IMR-90 (cell line): ENCODE measurements around the gene HMX1. TPM values are rescaled to one million over a fixed set of nuclear protein-coding genes. Genes with fewer than 3 reads are reported as not detected.

ENCODE experiments used
- ATAC-seq: fragments of 200-7000 bp; cut with Tn5 transposase; 2 replicates; pipeline ENCODE4 v1.9.1; 2020; ENCODE audit warnings: low read depth, mild to moderate bottlenecking, moderate library complexity
- BruUV-seq: library from RNA; stranded (reverse); fragments of 400-500 nt; replicated peaks from 2 replicates; lab custom pipeline; 2021; lab: Mats Ljungman, UMichigan
- CTCF ChIA-PET: fragments of 300-600 bp; formaldehyde crosslinking; extraction: SDS; loops from one replicate; lab custom pipeline; 2021; ENCODE audit warnings: antibody characterized with exemption; lab: Yijun Ruan, JAX
- POLR2A ChIA-PET: fragments of 300-600 bp; sonication (Branson Sonifier 250); formaldehyde crosslinking; loops from one replicate; lab custom pipeline; 2022; ENCODE audit warnings: antibody characterized with exemption; ENCODE audit not compliant: unreplicated experiment; lab: Charles Lee
- DNase-seq: peaks from one replicate; pipeline ENCODE4 v3.0.0; 2013
- H2AFZ ChIP-seq: replicated peaks from 2 replicates; pipeline ENCODE3; 2013; ENCODE audit warnings: low read length, mild to moderate bottlenecking; ENCODE audit not compliant: poor library complexity
- H2AK5ac ChIP-seq: 2 replicates; pipeline ENCODE4 v1.6.1; 2013; ENCODE audit warnings: low read depth, low read length, inconsistent platforms
- H2AK9ac ChIP-seq: replicated peaks from 2 replicates; pipeline ENCODE3; 2013; ENCODE audit warnings: mild to moderate bottlenecking, low read depth, low read length, moderate library complexity; ENCODE audit not compliant: poor library complexity
- H2BK120ac ChIP-seq: 2 replicates; pipeline ENCODE4 v1.6.1; 2013; ENCODE audit warnings: low read depth, low read length, inconsistent platforms
- H2BK15ac ChIP-seq: 3 replicates; pipeline ENCODE4 v1.6.1; 2013; ENCODE audit warnings: low read depth, low read length, inconsistent platforms
- H2BK20ac ChIP-seq: 2 replicates; pipeline ENCODE4 v1.6.1; 2013; ENCODE audit warnings: low read depth, mild to moderate bottlenecking, inconsistent platforms, low read length, moderate library complexity
- H2BK5ac ChIP-seq: 2 replicates; pipeline ENCODE4 v1.6.1; 2013; ENCODE audit warnings: mild to moderate bottlenecking, low read depth, low read length, inconsistent platforms; ENCODE audit not compliant: poor library complexity, severe bottlenecking
- H3K14ac ChIP-seq: replicated peaks from 2 replicates; pipeline ENCODE4 v1.6.1; 2013; ENCODE audit warnings: low read depth, low read length, inconsistent platforms
- H3K18ac ChIP-seq: 2 replicates; pipeline ENCODE4 v1.6.1; 2013; ENCODE audit warnings: low read depth, low read length, control low read depth
- H3K23ac ChIP-seq: 2 replicates; pipeline ENCODE4 v1.6.1; 2013; ENCODE audit warnings: low read depth, low read length, inconsistent platforms
- H3K27ac ChIP-seq: 2 replicates; pipeline ENCODE4 v1.5.1; 2013; ENCODE audit warnings: mild to moderate bottlenecking, control low read depth, low read length; ENCODE audit not compliant: insufficient read depth
- H3K27me3 ChIP-seq: 2 replicates; pipeline ENCODE4 v1.6.1; 2013; ENCODE audit warnings: low read length; ENCODE audit not compliant: control insufficient read depth, insufficient read depth
- H3K36me3 ChIP-seq: 2 replicates; pipeline ENCODE4 v1.6.1; 2013; ENCODE audit warnings: low read length, mixed read lengths; ENCODE audit not compliant: control insufficient read depth, insufficient read depth
- H3K4ac ChIP-seq: 2 replicates; pipeline ENCODE4 v1.6.1; 2013; ENCODE audit warnings: low read depth, low read length, inconsistent platforms
- H3K4me1 ChIP-seq: 2 replicates; pipeline ENCODE4 v1.6.1; 2013; ENCODE audit warnings: low read length, mixed read lengths; ENCODE audit not compliant: control insufficient read depth, insufficient read depth
- H3K4me2 ChIP-seq: 2 replicates; pipeline ENCODE4 v1.6.1; 2013; ENCODE audit warnings: low read depth, mild to moderate bottlenecking, control low read depth, low read length, moderate library complexity
- H3K4me3 ChIP-seq: 2 replicates; pipeline ENCODE4 v1.5.1; 2013; ENCODE audit warnings: low read depth, mild to moderate bottlenecking, control low read depth, low read length, moderate library complexity; ENCODE audit not compliant: insufficient read depth
- H3K56ac ChIP-seq: 2 replicates; pipeline ENCODE4 v1.6.1; 2013; ENCODE audit warnings: low read length, inconsistent platforms; ENCODE audit not compliant: insufficient read depth; ENCODE audit errors: extremely low read depth
- H3K79me1 ChIP-seq, 2 experiments: 2 replicates each; pipeline ENCODE4 v1.6.1; 2013; ENCODE audit warnings: low read length in 2 of 2, inconsistent platforms in 1 of 2, low read depth in 1 of 2
- H3K9ac ChIP-seq: 2 replicates; pipeline ENCODE4 v1.6.1; 2013; ENCODE audit warnings: low read depth, low read length, control low read depth
- H3K9me1 ChIP-seq: 2 replicates; pipeline ENCODE4 v1.6.1; 2013; ENCODE audit warnings: low read length, inconsistent platforms; ENCODE audit not compliant: insufficient read depth
- H3K9me3 ChIP-seq: 2 replicates; pipeline ENCODE4 v1.6.1; 2013; ENCODE audit warnings: low read length; ENCODE audit not compliant: control insufficient read depth, insufficient read depth
- H4K20me1 ChIP-seq: 2 replicates; pipeline ENCODE4 v1.6.1; 2013; ENCODE audit warnings: low read length, inconsistent platforms; ENCODE audit not compliant: insufficient read depth
- H4K5ac ChIP-seq: 2 replicates; pipeline ENCODE4 v1.6.1; 2013; ENCODE audit warnings: mild to moderate bottlenecking, low read depth, low read length, control low read depth
- H4K8ac ChIP-seq, 2 experiments: 2 replicates each; pipeline ENCODE4 v1.6.1; 2013; ENCODE audit warnings: low read depth in 2 of 2, low read length in 2 of 2, control low read depth in 1 of 2, inconsistent platforms in 1 of 2
- H4K91ac ChIP-seq: 2 replicates; pipeline ENCODE4 v1.6.1; 2013; ENCODE audit warnings: low read depth, low read length, inconsistent platforms; ENCODE audit not compliant: insufficient read depth
- FOS ChIP-seq: fragments of 150-350 bp; IDR thresholded peaks from 2 replicates; pipeline ENCODE4 v1.6.1; 2016; ENCODE audit warnings: low read depth, low read length
- MAFK ChIP-seq: IDR thresholded peaks from 2 replicates; pipeline ENCODE4 v1.6.1; 2012; ENCODE audit warnings: low read depth, low read length, improper control_type of control experiment
- WGBS, 2 experiments: methylation state at CpG; one replicate each; pipeline versions ENCODE4 v1.1.5 to v1.1.7; 2013; ENCODE audit warnings: missing lambda C conversion rate in 2 of 2; ENCODE audit not compliant: insufficient read length in 1 of 2; ENCODE audit errors: extremely low coverage in 2 of 2; 5-methylcytosine and 5-hydroxymethylcytosine counted together
- dilution Hi-C: fragments of 300-500 bp; cut with HindIII; formaldehyde crosslinking; loops from one replicate; pipeline ENCODE4 v1.14.3; 2018; ENCODE audit warnings: low sequenced_read_pairs; ENCODE audit not compliant: unreplicated experiment
- in situ Hi-C: fragments of 300-500 bp; cut with MboI; formaldehyde crosslinking; loops from 3 replicates; pipeline ENCODE4 v1.14.3; 2019; ENCODE audit warnings: low sequenced_read_pairs, inconsistent platforms, mixed read lengths
- intact Hi-C: fragments of 100-400 bp; cut with micrococcal nuclease; formaldehyde crosslinking; loops from 2 replicates; pipeline ENCODE4 v1.10.0; 2022
- polyA plus RNA-seq, 3 experiments: library from polyadenylated mRNA; depleted of rRNA; stranded (reverse); fragments of >200 nt; gene quantifications; 2 replicates each; pipeline ENCODE4 v1.2.3, GENCODE V29; 2012; ENCODE audit warnings: low replicate concordance in 1 of 3
- total RNA-seq: library from RNA; depleted of rRNA; stranded (reverse); fragments of >200 nt; gene quantifications from 2 replicates; pipeline ENCODE4 v1.2.3, GENCODE V29; 2012

The HMX1 gene
- total and polyA plus RNA-seq, 2 of the 4 experiments (the other 2 are of a cell fraction), result not detected

DNA sequence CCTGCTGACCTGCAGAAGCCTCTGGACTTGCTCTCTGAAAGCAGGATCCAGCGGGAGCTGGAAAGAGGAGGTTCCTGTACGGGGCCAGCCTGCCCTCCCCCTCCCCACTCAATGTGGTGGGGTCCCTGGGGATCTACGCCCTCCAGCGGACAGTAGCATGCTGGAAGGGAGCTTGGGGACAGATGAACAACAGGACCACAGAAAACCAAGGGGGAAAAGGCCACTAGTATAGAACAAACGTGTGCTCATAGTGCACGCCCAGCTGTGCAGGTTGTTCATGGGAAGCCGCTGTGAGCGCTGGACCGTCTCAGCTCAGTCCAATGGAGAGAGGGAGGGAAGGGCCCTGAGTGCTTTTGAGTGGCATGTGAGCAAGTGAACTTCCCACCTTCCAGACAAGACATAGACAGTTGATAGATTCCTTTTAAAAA is 15.8 kb downstream of the HMX1 start:
- DNase-seq, result no peak
- Histone ChIP-seq H2AK9ac (no peak overlapping the region), H2BK120ac (no peak overlapping the region), H2AK5ac (no peak overlapping the region), H3K23ac (no peak overlapping the region), H3K27ac (no peak overlapping the region), H4K8ac (no peak overlapping the region), H4K91ac (no peak overlapping the region), H3K4ac (no peak overlapping the region), H3K4me3 (no peak overlapping the region), H3K9me3 (no peaks in the 10 kb centered on the region), H3K18ac (no peak overlapping the region), H3K9me1 (no peaks in the 10 kb centered on the region), H2BK20ac (no peak overlapping the region), H3K27me3 (peaks cover 54% of the 10 kb centered on the region), H3K4me1 (no peaks in the 10 kb centered on the region), H3K9ac (no peak overlapping the region), H3K4me2 (no peak overlapping the region), H2BK5ac (no peak overlapping the region), H3K56ac (no peak overlapping the region), H2BK15ac (no peak overlapping the region), H3K14ac (no peak overlapping the region), H3K79me1 (no peaks in the 10 kb centered on the region), H4K5ac (no peak overlapping the region), H4K20me1 (no peaks in the 10 kb centered on the region), H2AFZ (no peak overlapping the region), H3K36me3 (no peaks in the 10 kb centered on the region)
- WGBS, 2 experiments, result no CpG with 5 or more reads among the region's 9 CpGs
- no peak for ATAC-seq
- in situ Hi-C loops, result no loop called here
- dilution Hi-C loops, result no loop called here
- ChIA-PET CTCF (no interaction called here), POLR2A (no interaction called here)
- BruUV-seq, result no TSS peak
- intact Hi-C loops, result no loop called here
- TF ChIP-seq FOS (no peak), MAFK (no peak)
